Activated T-helper 2 cell treated with anti-CD3 and anti-CD28 coated beads, Interferon-gamma antibody, Interleukin-2, Interleukin-4, amounts not matched to agents 10 μg/mL and 5 μg/mL and 100 μg/mL, durations not matched to agents 14 hours and 24 hours and 36 hours (primary cell): Measurements from ENCODE around the gene PINLYP. TPM values are rescaled to one million over a fixed set of nuclear protein-coding genes. Genes with fewer than 3 reads are reported as not detected.
A peak's percentile ranks its signal among the peaks of the same experiment; 100 is the strongest.

Experiments used
- DNase-seq: peaks from one replicate; pipeline ENCODE4 v3.0.0; 2021; ENCODE audit warnings: low spot score
- H3K27ac Mint-ChIP-seq: one replicate; pipeline ENCODE4 v1.8.0; 2021; ENCODE audit warnings: mixed read lengths
- H3K27me3 Mint-ChIP-seq: one replicate; pipeline ENCODE4 v1.8.0; 2021; ENCODE audit warnings: low read depth, mixed read lengths
- H3K36me3 Mint-ChIP-seq: one replicate; pipeline ENCODE4 v1.8.0; 2021; ENCODE audit warnings: low read depth, mixed read lengths
- H3K4me1 Mint-ChIP-seq: one replicate; pipeline ENCODE4 v1.8.0; 2021; ENCODE audit warnings: low read depth, mixed read lengths
- H3K4me3 Mint-ChIP-seq: one replicate; pipeline ENCODE4 v1.8.0; 2021; ENCODE audit warnings: low read depth, mild to moderate bottlenecking, moderate library complexity, mixed read lengths
- H3K9me3 Mint-ChIP-seq: one replicate; pipeline ENCODE4 v1.8.0; 2021; ENCODE audit warnings: mixed read lengths
- intact Hi-C: fragments of 100-400 bp; cut with micrococcal nuclease; formaldehyde crosslinking; loops from one replicate; pipeline ENCODE4 v1.15.1; 2023
- total RNA-seq: library from RNA; stranded (reverse); gene quantifications from 2 replicates; pipeline ENCODE4 v1.2.3, GENCODE V29; 2022

PINLYP gene
- total RNA-seq = 9.0 and 9.1 TPM in 2 replicates

- H3K27ac Mint-ChIP-seq = peak within 1 kb of the TSS; percentile 90
- H3K9me3 Mint-ChIP-seq = no peaks in the 10 kb centered on the region
- peaks cover 5% of the 10 kb centered on the region for H3K36me3 Mint-ChIP-seq
- H3K4me3 Mint-ChIP-seq = peak within 1 kb of the TSS; percentile 97
- peaks cover 28% of the 10 kb centered on the region for H3K4me1 Mint-ChIP-seq
- intact Hi-C loops = loop anchor here (1.0 to 5.0 kb wide), 3 partner anchors 21 to 113 kb away; partner anchors contain the start of genes IRGQ, ZNF428 and ZNF576
- DNase-seq = peak; percentile 95
- no peaks in the 10 kb centered on the region for H3K27me3 Mint-ChIP-seq
Observed at GRCh38 chr19:43575156-43575950, at the start of gene PINLYP, which contains the start of gene XRCC1. TSS of gene PINLYP (plus strand) at chr19:43575801. CDS start at chr19:43577192, 1,391 bp downstream. TSS of gene XRCC1 (minus strand) at chr19:43575527. CDS start at chr19:43575458, 69 bp downstream.

- no peaks in the 10 kb centered on the region for H3K9me3 Mint-ChIP-seq
- H3K27ac Mint-ChIP-seq = peak overlapping the region; percentile 97
- intact Hi-C loops = loop anchor here (1.0 to 10.0 kb wide), 5 partner anchors 56 to 259 kb away; partner anchors contain the start of genes IRGQ, KCNN4 and ZNF576
- DNase-seq = no peak
- peaks cover 11% of the 10 kb centered on the region for H3K36me3 Mint-ChIP-seq
- H3K4me3 Mint-ChIP-seq = peak overlapping the region; percentile 87
- no peaks in the 10 kb centered on the region for H3K27me3 Mint-ChIP-seq
- H3K4me1 Mint-ChIP-seq = peaks cover 12% of the 10 kb centered on the region
Observed at GRCh38 chr19:43525836-43526771, 49.5 kb upstream of the PINLYP start.

- H3K4me3 Mint-ChIP-seq = peak within 1 kb of the TSS; percentile 87
- H3K27me3 Mint-ChIP-seq = no peaks in the 10 kb centered on the region
- H3K4me1 Mint-ChIP-seq = peaks cover 12% of the 10 kb centered on the region
- H3K9me3 Mint-ChIP-seq = no peaks in the 10 kb centered on the region
- H3K36me3 Mint-ChIP-seq = peaks cover 11% of the 10 kb centered on the region
- H3K27ac Mint-ChIP-seq = peak within 1 kb of the TSS; percentile 97
- DNase-seq = peak; percentile 76
- intact Hi-C loops = loop anchor here (2.0 to 10.0 kb wide), 3 partner anchors 55 to 258 kb away; partner anchors contain the start of gene KCNN4
Observed at GRCh38 chr19:43526884-43527859, 48.4 kb upstream of the PINLYP start, which contains the start of gene ETHE1. TSS of gene ETHE1 (minus strand) at chr19:43527201. CDS start at chr19:43527177, 24 bp downstream.

- Mint-ChIP-seq H3K27ac (peak overlapping the region; percentile 60), H3K4me1 (peaks cover 15% of the 10 kb centered on the region), H3K4me3 (peak overlapping the region; percentile 47), H3K9me3 (no peaks in the 10 kb centered on the region), H3K36me3 (peaks cover 7% of the 10 kb centered on the region), H3K27me3 (no peaks in the 10 kb centered on the region)
- intact Hi-C loops = loop anchor here (2.0 to 10.0 kb wide), 3 partner anchors 54 to 257 kb away; partner anchors contain the start of gene KCNN4
- DNase-seq = no peak
Observed at GRCh38 chr19:43527860-43528622, 47.6 kb upstream of the PINLYP start.

- H3K4me3 Mint-ChIP-seq = peak overlapping the region; percentile 80
- peaks cover 8% of the 10 kb centered on the region for H3K4me1 Mint-ChIP-seq
- peaks cover 8% of the 10 kb centered on the region for H3K36me3 Mint-ChIP-seq
- H3K9me3 Mint-ChIP-seq = no peaks in the 10 kb centered on the region
- DNase-seq = no peak
- H3K27ac Mint-ChIP-seq = peak overlapping the region; percentile 82
- H3K27me3 Mint-ChIP-seq = no peaks in the 10 kb centered on the region
- intact Hi-C loops = loop anchor here (2.0 kb wide), 2 partner anchors 64 to 70 kb away; partner anchors contain the start of genes IRGQ and ZNF576
Observed at GRCh38 chr19:43532571-43532961, 43.0 kb upstream of the PINLYP start.

- peaks cover 8% of the 10 kb centered on the region for H3K4me1 Mint-ChIP-seq
- peak within 1 kb of the TSS; percentile 90 for H3K27ac Mint-ChIP-seq
- H3K36me3 Mint-ChIP-seq = peaks cover 9% of the 10 kb centered on the region
- DNase-seq = peak; percentile 85
- H3K27me3 Mint-ChIP-seq = no peaks in the 10 kb centered on the region
- H3K9me3 Mint-ChIP-seq = no peaks in the 10 kb centered on the region
- peak within 1 kb of the TSS; percentile 87 for H3K4me3 Mint-ChIP-seq
- intact Hi-C loops = loop anchor here (2.0 kb wide), 2 partner anchors 64 to 70 kb away; partner anchors contain the start of genes IRGQ and ZNF576
Observed at GRCh38 chr19:43532962-43533545, 42.5 kb upstream of the PINLYP start, which contains the start of gene ZNF575. TSS of gene ZNF575 (plus strand) at chr19:43533188. CDS start at chr19:43534423, 1,235 bp downstream.

GRCh38 chr19:43533546-43534304 is 41.9 kb upstream of the PINLYP start:
- Mint-ChIP-seq H3K36me3 (peaks cover 16% of the 10 kb centered on the region), H3K4me1 (peaks cover 8% of the 10 kb centered on the region), H3K4me3 (peak overlapping the region; percentile 87), H3K9me3 (no peaks in the 10 kb centered on the region), H3K27me3 (no peaks in the 10 kb centered on the region), H3K27ac (peak overlapping the region; percentile 90)
- intact Hi-C loops = loop anchor here (2.0 kb wide), 2 partner anchors 63 to 71 kb away; partner anchors contain the start of genes IRGQ and ZNF576
- DNase-seq = peak; percentile 93

- no peak for DNase-seq
- Mint-ChIP-seq H3K36me3 (peaks cover 22% of the 10 kb centered on the region), H3K4me3 (peak overlapping the region; percentile 87), H3K9me3 (peaks cover 4% of the 10 kb centered on the region), H3K27me3 (no peaks in the 10 kb centered on the region), H3K27ac (peak overlapping the region; percentile 90), H3K4me1 (peaks cover 8% of the 10 kb centered on the region)
- intact Hi-C loops = no loop called here
Observed at GRCh38 chr19:43534305-43534815, 41.2 kb upstream of the PINLYP start.

- Mint-ChIP-seq H3K27ac (peak overlapping the region; percentile 22), H3K4me3 (no peak overlapping the region), H3K4me1 (peaks cover 8% of the 10 kb centered on the region), H3K9me3 (peaks cover 5% of the 10 kb centered on the region), H3K27me3 (no peaks in the 10 kb centered on the region), H3K36me3 (peaks cover 27% of the 10 kb centered on the region)
- DNase-seq = no peak
- intact Hi-C loops = no loop called here
Observed at GRCh38 chr19:43534816-43535761, 40.5 kb upstream of the PINLYP start.
